HuH-7.5 (cell line): ENCODE results near the gene SEC22A.

Source experiments
- DNase-seq: peaks from one replicate; pipeline ENCODE4 v3.0.0; 2011; ENCODE audit warnings: low spot score

The SEC22A gene

GRCh38 chr3:123267821-123268220 is 66.1 kb downstream of the SEC22A start:
- DNase-seq: no peak

DNA sequence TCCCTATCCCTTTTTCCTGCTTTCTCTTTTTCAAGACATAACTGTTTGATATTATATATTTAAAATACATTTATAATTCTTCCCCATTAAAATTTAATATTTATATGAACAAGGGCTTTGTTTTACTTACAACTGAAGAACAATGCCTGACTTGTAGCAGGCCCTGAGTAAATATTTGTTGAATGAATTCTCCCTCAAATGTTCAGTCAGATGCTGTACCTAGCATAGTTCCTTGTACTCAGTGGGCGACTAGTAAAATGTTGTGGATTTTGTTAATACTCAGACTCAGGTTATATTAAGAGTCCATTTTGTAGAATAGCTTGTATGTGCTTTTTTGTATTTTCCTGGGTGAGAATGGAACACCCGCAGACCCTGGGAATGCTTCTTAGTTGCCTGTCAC is 69.1 kb downstream of the SEC22A start:
- no peak for DNase-seq

DNA sequence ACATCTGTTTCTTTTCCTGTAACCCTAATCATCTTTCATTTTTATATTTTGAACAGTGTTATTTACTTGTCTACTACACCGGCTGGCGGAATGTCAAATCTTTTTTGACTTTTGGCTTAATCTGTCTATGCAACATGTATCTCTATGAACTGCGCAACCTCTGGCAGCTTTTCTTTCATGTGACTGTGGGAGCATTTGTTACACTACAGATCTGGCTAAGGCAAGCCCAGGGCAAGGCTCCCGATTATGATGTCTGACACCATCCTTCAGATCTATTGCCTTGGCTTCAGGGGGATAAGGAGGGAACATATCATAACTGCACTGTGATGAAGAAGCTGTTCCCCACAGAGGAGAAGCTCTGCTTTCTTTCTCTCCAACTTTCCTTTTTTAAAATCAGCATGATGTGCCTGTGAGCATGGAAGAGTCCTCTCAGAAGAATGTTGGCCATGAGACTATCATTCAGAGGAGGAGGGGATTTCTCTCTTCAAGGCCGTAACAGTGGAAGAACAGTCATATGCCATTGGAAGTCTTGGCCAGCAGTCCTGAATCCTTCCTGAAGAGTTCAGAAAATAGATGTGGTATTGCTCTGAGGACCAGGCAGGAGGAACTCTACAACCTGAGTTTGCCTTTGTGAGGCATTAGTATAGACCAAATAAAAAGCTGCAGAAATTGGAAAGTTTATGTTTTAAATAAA is 69.9 kb downstream of the SEC22A start:
- no peak for DNase-seq

DNA sequence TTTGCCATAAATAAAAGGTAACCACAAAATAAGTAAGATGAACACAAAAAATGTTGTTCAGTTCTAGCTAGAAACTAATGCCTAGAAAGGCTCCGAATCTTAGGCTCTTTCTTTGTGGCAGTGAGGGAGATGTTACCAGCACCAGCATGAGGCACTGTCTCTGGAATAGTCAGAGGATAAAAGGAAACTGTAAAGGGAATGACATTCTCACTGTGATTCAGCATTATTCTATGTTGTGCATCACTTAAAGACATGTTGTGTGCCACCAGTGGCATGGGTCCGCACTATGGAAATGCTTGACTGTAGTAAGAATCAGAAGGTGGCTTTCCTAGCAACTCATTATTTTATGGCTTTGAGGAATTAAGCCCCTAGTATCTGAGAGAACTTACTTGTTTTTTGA is 70.8 kb downstream of the SEC22A start:
- DNase-seq: no peak

DNA sequence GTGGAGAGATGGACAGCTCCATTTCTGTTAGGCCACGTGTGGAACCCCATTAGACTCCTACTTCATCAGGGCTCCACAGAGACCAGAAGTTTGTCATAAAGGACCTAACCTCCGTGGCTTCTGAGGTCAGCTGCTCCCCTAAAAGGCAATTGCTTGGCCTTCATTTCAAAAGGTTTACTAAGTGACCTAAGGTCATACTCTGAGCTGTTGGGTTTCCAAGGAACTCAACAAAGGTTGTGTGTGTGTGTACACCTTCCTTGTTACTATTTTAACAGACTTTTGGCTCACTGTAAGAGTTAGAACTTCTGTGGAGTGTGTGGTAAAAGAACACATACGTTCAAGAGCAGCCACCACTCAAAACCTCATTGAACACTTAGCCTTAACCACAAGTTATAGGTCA is 73.9 kb downstream of the SEC22A start:
- no peak for DNase-seq

DNA sequence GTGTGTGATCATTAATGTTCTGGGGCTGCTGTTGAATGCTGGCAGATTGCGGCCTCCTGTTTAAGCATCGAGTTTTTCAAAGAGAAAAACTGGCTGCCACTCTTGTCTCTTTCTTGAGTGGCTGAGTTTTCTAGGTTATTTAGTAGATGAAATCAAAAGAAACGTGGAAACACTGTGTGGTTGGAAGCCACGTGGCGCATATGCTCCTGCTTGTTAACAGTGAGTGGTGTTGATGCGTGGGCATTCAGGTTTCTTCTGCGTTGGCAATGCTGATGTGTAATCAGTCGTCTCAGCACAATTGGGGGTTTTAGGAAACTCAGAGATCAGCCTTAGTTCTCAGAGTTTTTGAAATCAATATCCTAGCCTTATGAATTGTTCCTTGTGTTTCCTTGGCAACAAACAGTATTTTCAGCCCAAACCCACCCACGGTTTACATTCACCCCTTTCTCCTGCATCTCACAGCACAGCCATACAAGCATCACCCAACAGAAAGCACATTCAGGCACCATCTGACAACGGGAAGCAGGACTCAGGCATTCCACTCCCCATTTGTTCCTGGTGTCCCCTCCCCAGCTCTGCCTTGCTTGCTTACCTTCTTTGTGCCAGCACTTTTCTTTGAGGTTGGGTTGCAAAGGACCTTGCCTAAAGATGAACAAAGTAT is 74.7 kb downstream of the SEC22A start:
- no peak for DNase-seq

GRCh38 chr3:123277106-123277505 is 75.4 kb downstream of the SEC22A start:
- no peak for DNase-seq

DNA sequence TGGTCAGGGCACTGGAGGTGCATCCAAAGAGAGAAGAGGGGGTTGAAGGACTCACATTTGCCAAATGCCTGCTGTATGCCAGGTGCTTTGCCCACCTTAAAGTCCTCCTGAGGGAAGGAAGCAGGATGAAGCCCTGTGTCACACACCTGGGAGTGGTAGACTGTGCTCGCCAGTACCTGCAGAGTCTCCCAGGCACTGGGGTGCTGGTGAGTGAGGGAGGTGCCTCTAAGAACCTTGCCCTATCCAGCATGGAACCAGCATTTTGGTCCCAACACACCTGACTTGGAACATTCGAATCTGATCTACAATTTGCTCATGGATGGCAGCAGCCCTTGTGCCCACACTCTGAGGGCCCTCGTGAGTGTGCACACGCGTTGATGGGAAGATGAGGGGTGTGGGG is 76.7 kb downstream of the SEC22A start:
- DNase-seq: no peak

DNA sequence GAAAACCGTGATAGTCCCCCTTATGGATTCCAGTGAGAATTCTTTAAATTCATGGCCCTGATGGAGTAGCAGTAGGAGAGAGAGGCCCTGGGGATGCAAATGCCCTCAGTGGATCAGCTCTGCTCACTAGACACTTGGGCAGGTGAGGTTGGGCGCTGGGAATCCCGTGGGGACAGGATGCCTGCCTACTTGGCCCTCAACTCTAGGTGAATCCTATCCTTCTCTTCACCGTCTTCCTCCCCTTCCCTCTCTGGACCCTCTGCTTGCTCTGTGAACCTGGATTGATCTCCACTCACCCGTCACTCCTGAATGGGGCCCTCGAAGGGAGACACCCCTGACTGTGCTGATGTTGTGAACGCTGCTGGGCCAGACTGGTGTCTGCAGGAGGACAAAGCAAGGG is 77.4 kb downstream of the SEC22A start:
- DNase-seq: no peak

- DNase-seq: no peak
Observed at GRCh38 chr3:123281406-123281805, 79.7 kb downstream of the SEC22A start.

DNA sequence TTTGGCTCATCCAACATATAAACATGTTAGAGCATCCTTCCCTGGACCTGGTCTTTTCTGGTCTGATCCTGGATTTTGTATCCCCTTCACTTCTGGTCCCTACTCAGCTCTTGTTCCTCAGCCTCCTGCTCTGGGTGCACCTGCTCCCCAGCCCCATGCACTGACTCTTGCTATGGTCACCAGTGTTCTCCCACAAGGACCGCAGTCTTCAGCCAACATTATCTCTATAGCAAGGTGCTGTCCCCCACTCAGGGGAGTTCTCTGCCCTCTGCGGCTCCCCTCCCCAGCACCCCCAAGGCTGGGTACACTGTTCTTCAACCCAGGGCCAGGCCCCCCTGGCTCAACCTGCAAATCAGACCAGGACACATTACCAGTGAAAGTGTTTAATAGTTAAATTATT is 80.2 kb downstream of the SEC22A start:
- DNase-seq: no peak

GRCh38 chr3:123282461-123282860 is 80.7 kb downstream of the SEC22A start:
- DNase-seq: no peak

GRCh38 chr3:123283074-123283473 is 81.3 kb downstream of the SEC22A start:
- DNase-seq: no peak

GRCh38 chr3:123283657-123284398 is 82.1 kb downstream of the SEC22A start:
- no peak for DNase-seq

- no peak for DNase-seq
Observed at GRCh38 chr3:123284399-123285010, 82.8 kb downstream of the SEC22A start.

- DNase-seq: no peak
Observed at GRCh38 chr3:123285066-123285465, 83.3 kb downstream of the SEC22A start.

DNA sequence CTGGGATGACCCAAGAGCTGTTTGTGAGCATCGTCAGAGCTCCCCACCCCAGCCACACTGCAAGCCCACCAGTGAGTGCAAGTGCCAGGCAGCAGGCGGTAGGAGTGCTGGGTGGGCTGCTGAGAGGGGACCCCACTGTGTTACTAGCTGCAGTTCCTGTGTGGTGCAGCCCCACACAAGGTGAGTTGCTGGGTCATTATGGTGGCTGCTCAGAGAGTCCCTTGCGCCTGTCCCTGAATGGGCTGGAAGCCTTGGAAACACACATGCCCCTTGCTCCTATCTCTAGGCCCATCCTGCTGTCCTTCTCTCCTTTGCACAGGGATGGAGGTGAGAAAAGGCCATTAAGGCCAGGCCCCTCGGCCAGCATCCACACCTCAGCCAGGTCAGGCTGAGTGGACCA is 83.7 kb downstream of the SEC22A start:
- no peak for DNase-seq

- DNase-seq: no peak
Observed at GRCh38 chr3:123285931-123286307, 84.2 kb downstream of the SEC22A start.

- peak; percentile 91 for DNase-seq
Observed at GRCh38 chr3:123286308-123287023, 84.7 kb downstream of the SEC22A start.

DNA sequence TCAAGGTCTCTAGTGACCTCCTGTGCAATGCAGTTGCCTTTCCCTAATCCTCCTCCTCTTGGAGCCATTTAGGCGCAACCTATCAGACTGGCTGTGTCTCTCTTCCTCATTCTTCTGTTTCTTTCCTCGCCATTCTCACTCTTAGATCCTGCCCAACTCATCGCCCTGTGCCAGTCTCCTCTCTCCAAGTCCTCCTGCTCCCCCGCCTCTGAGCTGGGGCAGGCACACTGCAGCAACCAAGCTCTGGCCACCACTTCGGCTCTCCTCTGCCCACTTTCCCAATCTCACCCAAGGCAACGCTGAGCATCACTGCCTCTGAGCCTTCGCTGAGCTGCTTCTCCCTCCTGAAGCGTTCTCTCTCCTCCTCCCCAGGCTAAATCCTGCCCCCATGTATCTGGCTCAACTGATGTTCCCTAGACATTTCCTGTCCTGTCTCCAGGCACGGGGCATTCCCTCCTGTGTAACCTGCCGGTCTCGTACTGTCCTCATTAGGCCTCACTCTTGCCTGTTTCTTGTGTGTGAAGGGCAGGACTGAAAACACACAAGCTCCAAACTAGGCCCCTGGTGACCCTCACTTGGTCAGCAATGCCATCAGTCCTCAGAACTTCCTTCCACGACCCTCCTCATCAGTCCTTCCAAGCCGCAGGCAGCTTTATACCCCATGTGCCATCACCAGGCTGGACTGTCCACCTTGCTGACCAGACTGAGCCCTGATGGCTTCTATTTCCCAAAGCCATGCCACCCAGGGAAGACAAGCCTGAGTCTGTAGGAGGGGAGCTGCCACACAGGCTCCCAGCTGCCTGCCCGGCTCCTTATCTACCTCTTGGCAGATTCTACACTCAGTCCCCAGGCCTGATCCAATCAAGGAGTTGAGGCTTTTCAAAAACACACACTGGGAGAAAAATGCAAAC is 85.6 kb downstream of the SEC22A start:
- no peak for DNase-seq

- DNase-seq: no peak
Observed at GRCh38 chr3:123287962-123288302, 86.2 kb downstream of the SEC22A start.
